Body of pancreas (tissue), 4 donors: ENCODE measurements around the gene CD40. TPM values are rescaled to one million over a fixed set of nuclear protein-coding genes. Genes with fewer than 3 reads are reported as not detected.

Experiments
- ATAC-seq: fragments of 150-250 bp; one replicate; pipeline ENCODE4 v1.9.1; 2016
- DNase-seq, 4 donors: peaks; one replicate each; pipeline ENCODE4 v3.0.0-alpha.2; 2019
- H3K27ac ChIP-seq, 4 donors: fragments of 200-600 bp; sonication (generic); 1 replicate in 3 of 4; 2 replicates in 1 of 4; pipeline versions ENCODE4 v1.5.1 to v1.6.1; 2016 to 2019; ENCODE audit warnings: mild to moderate bottlenecking in 1 of 4, mixed read lengths in 1 of 4, moderate library complexity in 1 of 4
- H3K27me3 ChIP-seq, 2 donors: fragments of 200-600 bp; sonication (generic); one replicate each; pipeline ENCODE4 v1.6.0; 2016; ENCODE audit warnings: mild to moderate bottlenecking in 1 of 2
- H3K36me3 ChIP-seq, 2 donors: fragments of 200-600 bp; sonication (generic); replicated peaks in 1 of 2; 2 replicates each; pipeline ENCODE4 v1.5.1; 2016; ENCODE audit warnings: low read depth in 2 of 2; ENCODE audit not compliant: insufficient read depth in 1 of 2
- H3K4me1 ChIP-seq: fragments of 200-600 bp; sonication (generic); one replicate; pipeline ENCODE4 v1.6.0; 2016
- H3K4me3 ChIP-seq, 2 donors: fragments of 200-600 bp; sonication (generic); 1 replicate in 1 of 2; 2 replicates in 1 of 2; pipeline ENCODE4 v1.5.1; 2016 to 2019
- H3K9me3 ChIP-seq, 3 donors: fragments of 200-600 bp; sonication (generic); 1 replicate in 2 of 3; 2 replicates in 1 of 3; pipeline ENCODE4 v1.5.1; 2016
- CTCF ChIP-seq, 7 experiments: fragments of 450-650 bp in 4 of 7; fragments of 200-600 bp in 3 of 7; sonication (generic) in 3 of 7; IDR thresholded peaks; one replicate each; pipeline ENCODE4 v1.5.1; 2016 to 2019; ENCODE audit warnings: antibody characterized with exemption in 7 of 7
- POLR2A ChIP-seq, 3 donors: fragments of 450-650 bp; IDR thresholded peaks; one replicate each; pipeline ENCODE4 v1.6.1; 2016; ENCODE audit warnings: antibody characterized with exemption in 3 of 3, mild to moderate bottlenecking in 2 of 3
- WGBS, 2 donors: methylation state at CpG; one replicate each; pipeline ENCODE4 v1.1.5; 2017; 5-methylcytosine and 5-hydroxymethylcytosine counted together
- intact Hi-C: fragments of 100-400 bp; cut with DNase I; formaldehyde crosslinking; loops from one replicate; pipeline ENCODE4 v1.15.1; 2023
- total RNA-seq, 2 donors: library from RNA; depleted of rRNA; stranded (reverse); fragments of >200 nt; gene quantifications; one replicate each; pipeline ENCODE4 v1.1.0, GENCODE V29; 2016

The CD40 gene
- total RNA-seq, 2 donors from 2014 or later: 8.9 to 14.5 TPM

DNA sequence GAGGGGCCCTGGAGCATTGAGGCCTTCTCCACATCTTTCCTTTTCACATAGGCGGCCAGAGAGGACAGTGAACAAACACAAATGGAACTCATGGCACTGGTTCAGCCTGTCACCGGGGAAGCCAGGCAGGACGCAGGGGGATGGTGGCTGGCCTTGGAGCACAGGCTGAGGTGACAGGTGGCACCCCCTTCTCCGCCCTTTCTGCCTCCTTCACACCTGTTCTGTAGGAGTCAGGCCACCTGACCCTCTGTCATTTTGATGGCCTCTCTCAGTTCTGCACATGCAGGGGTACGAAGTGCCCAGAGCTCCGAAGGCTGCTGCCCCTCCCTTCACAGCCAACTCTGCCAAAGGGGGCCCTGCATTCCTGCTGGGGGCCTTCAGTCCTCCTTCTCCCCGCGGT is 60.8 kb downstream of the CD40 start:
- Histone ChIP-seq H3K4me1 (peaks cover 13% of the 10 kb centered on the region), H3K36me3 (no peaks in the 10 kb centered on the region), H3K27me3 (peaks cover 0 to 5% of the 10 kb centered on the region in 2 donors), H3K27ac (no peak overlapping the region), H3K4me3 (no peak overlapping the region), H3K9me3 (no peaks in the 10 kb centered on the region)
- intact Hi-C loops: loop anchor here (10.0 kb wide), 1 partner anchor 164 kb away; no protein-coding TSS in a partner anchor
- ATAC-seq: peak; percentile 17
- 32 to 40% methylated on average over 6 to 8 of the region's 8 CpGs for WGBS, 2 donors
- TF ChIP-seq CTCF (IDR thresholded peaks at IDR 0.05) (no peak), POLR2A (IDR thresholded peaks at IDR 0.05) (no peak)
- peak; percentile 29 to 76 (median 64) for DNase-seq

Other genes starting within 250 kb of the CD40 start
- 1 to 10 TPM; 5.2 to 7.6 TPM for gene ZSWIM1, start 237.1 kb upstream of the CD40 start, total RNA-seq
- gene SPATA25, start 230.7 kb upstream of the CD40 start, total RNA-seq: 1 to 10 TPM; 1.3 to 2.6 TPM
- 1 to 10 TPM; 3.3 to 5.2 TPM for gene NEURL2, start 227.1 kb upstream of the CD40 start, total RNA-seq
- gene CTSA, start 227.0 kb upstream of the CD40 start, total RNA-seq: 10 to 100 TPM; 41.0 to 43.8 TPM
- gene PLTP, start 206.2 kb upstream of the CD40 start, total RNA-seq: 100 to 1,000 TPM; 109 to 198 TPM
- 10 to 100 TPM; 20.2 to 28.7 TPM for gene PCIF1, start 183.6 kb upstream of the CD40 start, total RNA-seq
- gene ZNF335, start 146.1 kb upstream of the CD40 start, total RNA-seq: 10 to 100 TPM; 21.8 to 41.9 TPM
- gene MMP9, start 109.4 kb upstream of the CD40 start, total RNA-seq: under 1 TPM in 1 of 2 donors, not detected in 1; 0.26 TPM
- not detected for gene SLC12A5, start 89.1 kb upstream of the CD40 start, total RNA-seq
- gene NCOA5, start 28.4 kb upstream of the CD40 start, total RNA-seq: 10 to 100 TPM; 11.9 to 13.7 TPM
- 1 to 10 TPM; 1.3 to 2.1 TPM for gene CDH22, start 190.2 kb downstream of the CD40 start, total RNA-seq